OCI-LY1 (cell line): ENCODE measurements around the gene SHISA3.

Experiments used
- H2AFZ ChIP-seq: fragments of 200-600 bp; sonication (generic), shearing (Covaris generic); 2 replicates; pipeline ENCODE4 v1.6.0; 2014; ENCODE audit warnings: antibody characterized with exemption, mild to moderate bottlenecking, low read length
- H3F3A ChIP-seq: fragments of 200-600 bp; sonication (generic), shearing (Covaris generic); 2 replicates; pipeline ENCODE4 v1.6.0; 2014; ENCODE audit warnings: mild to moderate bottlenecking, antibody characterized with exemption, low read length, moderate library complexity; ENCODE audit not compliant: insufficient read depth
- H3K27ac ChIP-seq: fragments of 200-600 bp; sonication (generic); 2 replicates; pipeline ENCODE4 v1.5.1; 2014; ENCODE audit warnings: low read length, mixed run types, mild to moderate bottlenecking, low read depth; ENCODE audit not compliant: poor library complexity, severe bottlenecking
- H3K27me3 ChIP-seq: fragments of 200-600 bp; sonication (generic); 2 replicates; pipeline ENCODE4 v1.6.0; 2014; ENCODE audit warnings: antibody characterized with exemption, mild to moderate bottlenecking, low read length, moderate library complexity; ENCODE audit not compliant: insufficient read depth
- H3K36me3 ChIP-seq: fragments of 200-600 bp; sonication (generic); 2 replicates; pipeline ENCODE4 v1.6.1; 2014; ENCODE audit warnings: mild to moderate bottlenecking, antibody characterized with exemption, low read length, moderate library complexity, mixed read lengths; ENCODE audit not compliant: insufficient read depth
- H3K4me1 ChIP-seq: fragments of 200-600 bp; sonication (generic); 2 replicates; pipeline ENCODE4 v1.5.1; 2014; ENCODE audit warnings: mild to moderate bottlenecking, low read length, moderate library complexity; ENCODE audit not compliant: insufficient read depth, severe bottlenecking
- H3K4me2 ChIP-seq: fragments of 200-600 bp; sonication (generic), shearing (Covaris generic); 2 replicates; pipeline ENCODE4 v1.6.1; 2014; ENCODE audit warnings: low read length
- H3K4me3 ChIP-seq: fragments of 200-600 bp; sonication (generic); 2 replicates; pipeline ENCODE4 v1.5.1; 2014; ENCODE audit warnings: low read length, low read depth, mild to moderate bottlenecking, mixed read lengths; ENCODE audit not compliant: poor library complexity, severe bottlenecking
- H3K79me2 ChIP-seq: fragments of 200-600 bp; shearing (Covaris generic); 2 replicates; pipeline ENCODE4 v1.6.1; 2016; ENCODE audit warnings: mixed run types, low read length, mixed read lengths; ENCODE audit not compliant: insufficient read depth
- H3K9ac ChIP-seq: fragments of 200-600 bp; sonication (generic), shearing (Covaris generic); 2 replicates; pipeline ENCODE4 v1.6.1; 2014; ENCODE audit warnings: mild to moderate bottlenecking, low read length, mixed read lengths
- H3K9me2 ChIP-seq: fragments of 200-600 bp; sonication (generic), shearing (Covaris generic); 2 replicates; pipeline ENCODE4 v1.6.1; 2014; ENCODE audit warnings: low read depth, mild to moderate bottlenecking, low read length, mixed read lengths
- H3K9me3 ChIP-seq: fragments of 200-600 bp; shearing (Covaris generic); 2 replicates; pipeline ENCODE4 v1.6.1; 2014; ENCODE audit warnings: low read length, mixed read lengths
- H4K20me1 ChIP-seq: fragments of 200-600 bp; sonication (generic), shearing (Covaris generic); 2 replicates; pipeline ENCODE4 v1.6.0; 2016; ENCODE audit warnings: mild to moderate bottlenecking, low read length; ENCODE audit not compliant: insufficient read depth
- CTCF ChIP-seq: fragments of 200-600 bp; sonication (generic), shearing (Covaris generic); IDR thresholded peaks from 2 replicates; pipeline ENCODE4 v1.5.1; 2017; ENCODE audit warnings: mild to moderate bottlenecking, antibody characterized with exemption, low read length, moderate library complexity, mixed read lengths
- EZH2 ChIP-seq: fragments of 200-600 bp; sonication (generic), shearing (Covaris generic); IDR thresholded peaks from 2 replicates; pipeline ENCODE4 v1.8.0; 2017; ENCODE audit warnings: borderline replicate concordance, mixed run types, mild to moderate bottlenecking, antibody characterized with exemption, low read length, moderate library complexity, mixed read lengths

SHISA3 gene

GRCh38 chr4:42410446-42410845 lies 13.2 kb downstream of the SHISA3 start:
- H2AFZ ChIP-seq, result no peak overlapping the region
- no peaks in the 10 kb centered on the region for H3K27me3 ChIP-seq
- no peaks in the 10 kb centered on the region for H3K9me3 ChIP-seq
- H3F3A ChIP-seq, result no peaks in the 10 kb centered on the region
- H3K27ac ChIP-seq, result no peak overlapping the region
- peaks cover 22% of the 10 kb centered on the region; the same call in 1 of the 2 replicates for H3K36me3 ChIP-seq
- no peaks in the 10 kb centered on the region for H3K4me1 ChIP-seq
- no peaks in the 10 kb centered on the region for H4K20me1 ChIP-seq
- H3K9ac ChIP-seq, result no peak overlapping the region
- no peak for TF ChIP-seq CTCF
- TF ChIP-seq EZH2, result no peak
- no peak overlapping the region for H3K4me2 ChIP-seq
- H3K4me3 ChIP-seq, result no peak overlapping the region
- H3K9me2 ChIP-seq, result no peaks in the 10 kb centered on the region
- H3K79me2 ChIP-seq, result no peaks in the 10 kb centered on the region

- no peak overlapping the region for H2AFZ ChIP-seq
Measured at GRCh38 chr4:42411803-42412202, 14.5 kb downstream of the SHISA3 start.

GRCh38 chr4:42412251-42412650 lies 15.0 kb downstream of the SHISA3 start:
- H3K4me1 ChIP-seq, result no peaks in the 10 kb centered on the region

More at GRCh38 chr4:42411803-42412202, 14.5 kb downstream of the SHISA3 start:
- Histone ChIP-seq H3K79me2 (no peaks in the 10 kb centered on the region), H3K27ac (no peak overlapping the region), H3K27me3 (no peaks in the 10 kb centered on the region), H3K4me1 (no peaks in the 10 kb centered on the region), H3K4me2 (no peak overlapping the region), H3K9me3 (no peaks in the 10 kb centered on the region), H4K20me1 (no peaks in the 10 kb centered on the region), H3K9me2 (no peaks in the 10 kb centered on the region), H3K9ac (no peak overlapping the region), H3K4me3 (no peak overlapping the region), H3F3A (no peaks in the 10 kb centered on the region), H3K36me3 (peaks cover 22% of the 10 kb centered on the region; the same call in 1 of the 2 replicates)
- no peak for TF ChIP-seq EZH2
- no peak for TF ChIP-seq CTCF

More at GRCh38 chr4:42412251-42412650, 15.0 kb downstream of the SHISA3 start:
- H3K79me2 ChIP-seq, result no peaks in the 10 kb centered on the region
- H3F3A ChIP-seq, result no peaks in the 10 kb centered on the region
- H3K27me3 ChIP-seq, result no peaks in the 10 kb centered on the region
- TF ChIP-seq CTCF (no peak), EZH2 (no peak)
- H3K9ac ChIP-seq, result no peak overlapping the region
- no peaks in the 10 kb centered on the region for H4K20me1 ChIP-seq
- no peak overlapping the region for H3K4me3 ChIP-seq
- H3K36me3 ChIP-seq, result peaks cover 22% of the 10 kb centered on the region; the same call in 1 of the 2 replicates
- H3K27ac ChIP-seq, result no peak overlapping the region
- no peaks in the 10 kb centered on the region for H3K9me2 ChIP-seq
- no peak overlapping the region for H3K4me2 ChIP-seq
- H2AFZ ChIP-seq, result no peak overlapping the region
- H3K9me3 ChIP-seq, result no peaks in the 10 kb centered on the region
